Activated naive CD4-positive, alpha-beta T cell treated with anti-CD3 and anti-CD28 coated beads, Interleukin-2, amount 50 U/mL, for 72 hours (primary cell): ENCODE data around the gene FAM83F. TPM values are rescaled to one million over a fixed set of nuclear protein-coding genes. Genes with fewer than 3 reads are reported as not detected.
"Not testable (repeated sequence)": the region's sequence is repeated elsewhere in the genome, so short reads cannot be mapped to it uniquely, and the experiment has no call there.

ENCODE experiments used
- ATAC-seq, 2 donors: fragments of 150-1000 bp; cut with Tn5 transposase; 2 replicates each; pipeline ENCODE4 v1.10.0; 2021; ENCODE audit warnings: mild to moderate bottlenecking in 2 of 2, moderate library complexity in 2 of 2
- DNase-seq, 2 donors: peaks; one replicate each; pipeline ENCODE4 v3.0.0; 2021 to 2022; ENCODE audit warnings: low spot score in 2 of 2
- H3K27ac Mint-ChIP-seq, 2 donors: one replicate each; pipeline ENCODE4 v1.8.0; 2022; ENCODE audit warnings: mild to moderate bottlenecking in 2 of 2, mixed read lengths in 2 of 2
- H3K36me3 Mint-ChIP-seq, 2 donors: one replicate each; pipeline ENCODE4 v1.8.0; 2022; ENCODE audit warnings: mixed read lengths in 2 of 2
- H3K9me3 Mint-ChIP-seq, 2 donors: one replicate each; pipeline ENCODE4 v1.8.0; 2022; ENCODE audit warnings: mixed read lengths in 2 of 2
- total RNA-seq, 2 donors: library from RNA; stranded (reverse); gene quantifications; one replicate each; pipeline ENCODE4 v1.2.3, GENCODE V29; 2022

The FAM83F gene
- total RNA-seq, result 1 to 10 TPM; 1.1 TPM

DNA sequence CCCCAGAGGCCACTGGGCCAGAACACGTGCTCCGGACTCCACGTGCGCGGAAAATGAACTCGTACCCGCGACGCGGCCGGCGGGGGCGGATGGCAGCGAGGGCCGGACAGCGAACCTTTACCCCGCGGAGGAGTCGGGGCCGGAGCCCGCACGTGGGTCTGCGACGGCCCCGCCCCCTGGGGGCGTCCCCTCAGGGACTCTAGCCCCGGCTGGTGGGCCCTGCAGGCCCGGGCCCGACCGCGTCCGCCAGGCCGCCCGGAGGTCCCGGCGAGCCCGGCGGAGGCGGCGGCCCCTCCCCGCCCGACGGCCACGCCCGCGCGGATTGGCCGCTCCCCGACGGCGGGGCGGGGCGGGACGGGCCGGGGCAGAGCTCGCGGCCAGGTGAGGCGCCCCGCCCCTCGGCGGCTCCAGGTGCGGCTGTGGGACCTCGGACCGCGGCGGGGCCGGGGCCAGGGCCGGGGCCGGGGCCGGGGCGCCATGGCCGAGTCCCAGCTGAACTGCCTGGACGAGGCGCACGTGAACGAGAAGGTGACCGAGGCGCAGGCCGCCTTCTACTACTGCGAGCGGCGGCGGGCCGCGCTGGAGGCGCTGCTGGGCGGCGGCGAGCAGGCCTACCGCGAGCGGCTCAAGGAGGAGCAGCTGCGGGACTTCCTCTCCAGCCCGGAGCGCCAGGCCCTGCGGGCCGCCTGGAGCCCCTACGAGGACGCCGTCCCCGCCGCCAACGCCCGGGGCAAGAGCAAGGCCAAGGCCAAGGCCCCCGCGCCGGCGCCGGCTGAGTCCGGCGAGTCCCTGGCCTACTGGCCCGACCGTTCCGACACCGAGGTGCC lies at the start of gene FAM83F:
Gene FAM83F (plus strand): TSS at position 389 of the 827 bp plus-strand sequence. CDS start 89 bp downstream, at position 478.
- H3K27ac Mint-ChIP-seq, result peak within 1 kb of the TSS; percentile 3 to 19

DNA sequence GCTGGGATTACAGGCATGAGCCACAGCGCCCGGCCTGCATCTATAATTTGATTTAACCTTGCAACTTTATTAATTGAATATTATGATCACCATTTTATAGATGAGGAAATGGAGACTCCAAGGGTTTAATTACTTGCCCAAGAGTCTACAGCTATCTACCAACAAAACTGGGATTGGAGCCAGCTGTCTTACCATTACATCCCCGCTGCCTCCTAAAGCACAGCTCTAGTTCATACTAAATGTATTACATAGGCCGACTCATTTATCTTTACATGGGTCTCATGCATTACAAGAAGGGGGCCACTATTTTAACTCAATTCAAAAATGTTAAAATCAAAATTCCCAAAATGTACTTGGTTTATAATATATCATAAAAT lies 48.6 kb upstream of the FAM83F start:
- H3K27ac Mint-ChIP-seq, result no peak overlapping the region
- DNase-seq, result no peak
- peaks cover 6 to 9% of the 10 kb centered on the region in 2 donors for H3K9me3 Mint-ChIP-seq
- no peak for ATAC-seq
- H3K36me3 Mint-ChIP-seq, result peaks cover 25 to 40% of the 10 kb centered on the region in 2 donors

More for the DNA sequence above, at the start of gene FAM83F:
- peak; percentile 74 to 87 for ATAC-seq
- DNase-seq, result peak in 1 of 2 donors; percentile 51
- Mint-ChIP-seq H3K36me3 (no peaks in the 10 kb centered on the region), H3K9me3 (no peaks in the 10 kb centered on the region)

DNA sequence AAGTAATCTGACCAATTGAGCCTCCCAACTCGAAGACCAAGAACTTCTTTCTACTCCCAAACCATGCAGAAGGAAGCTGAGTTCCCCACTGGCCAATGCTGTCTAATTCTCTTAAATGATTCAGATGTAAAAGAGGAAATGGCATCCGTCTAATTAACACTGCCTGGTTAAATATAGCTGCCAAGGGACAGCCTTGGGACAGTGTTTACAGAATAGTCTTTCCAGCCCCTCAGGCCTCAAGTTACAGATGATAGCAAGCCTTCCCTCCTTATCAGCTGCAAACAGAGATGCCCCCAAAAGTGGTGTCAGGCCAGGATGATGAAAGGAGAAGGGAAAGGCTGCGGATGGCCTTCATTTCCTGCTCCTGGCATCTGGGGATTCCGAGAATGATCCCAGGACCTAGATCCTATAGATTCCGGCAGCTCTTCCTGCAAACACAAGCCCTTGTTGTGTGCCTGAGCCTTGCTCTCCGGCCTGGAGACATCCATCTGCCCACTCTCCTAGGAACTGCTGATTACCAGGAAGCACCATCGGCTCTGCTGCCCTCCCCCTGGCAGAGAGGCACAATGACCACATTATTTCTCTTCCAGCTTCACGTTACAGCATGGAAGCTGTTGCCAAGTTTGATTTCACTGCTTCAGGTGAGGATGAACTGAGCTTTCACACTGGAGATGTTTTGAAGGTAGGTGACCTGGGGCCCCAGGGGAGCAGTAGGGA lies 48.1 kb upstream of the FAM83F start:
- no peak for DNase-seq
- Mint-ChIP-seq H3K27ac (peak overlapping the region; percentile 80 to 82), H3K9me3 (peaks cover 6 to 12% of the 10 kb centered on the region in 2 donors), H3K36me3 (peaks cover 30 to 45% of the 10 kb centered on the region in 2 donors)
- no peak for ATAC-seq

DNA sequence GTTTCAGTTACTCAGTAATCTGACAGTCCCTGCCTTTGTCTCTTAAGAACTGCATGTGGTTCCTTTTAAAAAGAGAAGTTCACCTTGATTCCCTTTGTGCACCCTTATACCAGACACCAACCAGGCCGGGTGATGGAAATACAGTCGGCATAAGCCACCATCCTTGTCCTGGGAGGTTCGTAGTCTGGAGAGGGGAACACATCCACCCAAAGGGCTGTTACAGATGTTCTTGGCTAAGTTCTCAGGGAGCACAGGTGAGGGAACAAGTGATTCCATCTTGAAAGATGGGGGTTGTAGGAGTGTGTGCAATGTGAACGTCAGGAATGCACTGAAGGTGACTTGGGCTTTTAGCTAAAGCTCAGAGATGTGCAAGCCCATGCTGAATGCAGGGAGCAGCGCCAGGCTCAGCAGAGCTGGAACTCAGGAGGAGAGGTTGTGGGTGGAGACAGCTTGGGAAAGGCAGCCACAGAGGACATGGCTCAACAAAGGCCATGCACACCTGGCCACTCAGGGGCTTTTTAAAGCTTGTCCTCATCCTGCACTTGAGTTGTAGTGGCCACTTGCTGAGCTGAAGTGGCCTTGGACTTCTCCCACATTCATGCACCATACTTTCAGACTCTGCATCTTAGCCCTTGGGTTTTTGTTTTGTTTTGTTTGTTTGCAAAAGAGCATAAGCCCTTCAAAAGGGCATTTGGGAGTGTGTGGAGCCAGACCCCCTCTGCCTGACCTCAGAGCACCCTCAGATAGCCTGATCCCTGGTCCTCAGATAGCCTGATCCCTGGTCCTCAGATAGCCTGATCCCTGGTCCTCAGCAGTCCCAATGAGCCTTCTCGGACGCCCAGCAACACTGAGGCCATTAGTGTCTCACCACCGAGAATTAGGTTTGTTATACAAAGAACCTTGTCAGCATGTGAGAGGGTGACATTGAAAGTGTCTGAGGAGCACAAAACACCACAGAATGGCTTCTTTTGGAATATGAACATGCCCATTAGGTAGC lies 47.2 kb upstream of the FAM83F start:
- DNase-seq, result no peak
- ATAC-seq, result no peak
- Mint-ChIP-seq H3K36me3 (peaks cover 33 to 49% of the 10 kb centered on the region in 2 donors), H3K27ac (peak overlapping the region; percentile 80 to 82), H3K9me3 (peaks cover 6 to 12% of the 10 kb centered on the region in 2 donors)

DNA sequence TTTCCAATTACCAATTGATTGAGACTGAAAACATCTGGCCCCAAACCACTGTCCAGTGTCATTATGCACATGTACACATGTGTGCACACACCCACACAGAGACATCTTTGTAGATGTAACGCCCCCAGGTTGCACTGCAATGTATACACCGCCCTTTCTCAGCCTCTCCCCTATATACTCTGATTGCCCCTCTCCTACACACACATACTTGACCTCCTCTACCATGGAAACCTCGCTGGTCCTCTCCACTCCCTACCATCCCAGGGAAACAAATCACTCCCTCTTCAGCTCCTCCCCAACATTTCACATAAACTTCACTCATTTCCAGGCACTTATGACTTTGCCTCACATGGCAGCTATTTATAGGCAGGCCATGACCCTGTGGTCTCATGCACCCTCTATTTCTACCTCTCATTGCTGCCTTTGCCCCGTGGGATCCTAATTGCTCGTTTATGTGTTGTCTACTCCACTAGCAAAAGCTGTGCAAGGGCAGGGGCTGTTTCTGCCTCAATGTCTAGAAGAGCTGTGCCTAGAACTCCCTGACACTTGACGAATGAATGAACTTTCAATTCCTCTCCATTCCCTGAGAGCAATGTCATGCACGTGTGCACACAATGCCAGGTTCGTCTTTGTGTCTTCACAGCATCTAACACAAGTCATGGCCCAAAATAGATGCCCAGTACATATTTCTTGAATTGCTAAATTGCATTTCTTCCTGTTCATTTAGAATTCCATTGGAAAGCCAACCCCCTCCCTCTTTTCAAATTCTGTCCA lies 44.6 kb upstream of the FAM83F start:
- H3K9me3 Mint-ChIP-seq, result peaks cover 6 to 12% of the 10 kb centered on the region in 2 donors
- H3K27ac Mint-ChIP-seq, result peak overlapping the region; percentile 0 to 22
- ATAC-seq, result no peak
- H3K36me3 Mint-ChIP-seq, result peaks cover 49 to 63% of the 10 kb centered on the region in 2 donors
- DNase-seq, result no peak

DNA sequence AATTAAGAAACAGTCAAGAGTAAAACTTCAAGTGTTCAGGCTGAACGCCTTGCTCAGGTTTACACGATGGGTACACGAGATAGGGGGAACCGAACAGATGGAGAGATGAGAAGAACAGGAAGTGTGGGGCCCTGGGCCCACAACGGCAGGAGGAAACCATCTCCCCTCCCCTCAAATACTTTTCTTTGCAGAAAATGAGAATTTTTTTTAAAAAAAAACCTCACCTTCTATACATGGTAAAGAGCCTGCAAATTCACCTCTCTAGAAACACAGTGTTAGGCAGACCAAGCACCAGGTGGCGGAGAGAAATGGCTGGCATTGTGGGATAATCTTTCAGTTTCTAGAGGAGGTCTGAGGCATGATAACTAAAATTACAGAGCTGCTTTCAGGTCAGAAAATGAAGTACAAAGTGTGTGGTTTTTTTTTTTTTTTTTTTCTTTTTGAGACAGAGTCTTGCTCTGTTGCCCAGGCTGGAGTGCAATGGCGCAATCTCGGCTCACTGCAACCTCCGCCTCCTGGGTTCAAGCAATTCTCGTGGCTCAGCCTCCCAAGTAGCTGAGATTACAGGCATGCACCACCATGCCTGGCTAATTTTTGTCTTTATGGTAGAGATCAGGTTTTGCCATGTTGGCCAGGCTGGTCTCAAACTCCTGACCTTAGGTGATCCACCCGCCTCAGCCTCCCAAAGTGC lies 43.0 kb upstream of the FAM83F start:
- Mint-ChIP-seq H3K9me3 (peaks cover 6 to 12% of the 10 kb centered on the region in 2 donors), H3K27ac (peak overlapping the region; percentile 33 to 79), H3K36me3 (peaks cover 55 to 69% of the 10 kb centered on the region in 2 donors)
- peak; percentile 72 to 75 for ATAC-seq
- not testable (repeated sequence) for DNase-seq

DNA sequence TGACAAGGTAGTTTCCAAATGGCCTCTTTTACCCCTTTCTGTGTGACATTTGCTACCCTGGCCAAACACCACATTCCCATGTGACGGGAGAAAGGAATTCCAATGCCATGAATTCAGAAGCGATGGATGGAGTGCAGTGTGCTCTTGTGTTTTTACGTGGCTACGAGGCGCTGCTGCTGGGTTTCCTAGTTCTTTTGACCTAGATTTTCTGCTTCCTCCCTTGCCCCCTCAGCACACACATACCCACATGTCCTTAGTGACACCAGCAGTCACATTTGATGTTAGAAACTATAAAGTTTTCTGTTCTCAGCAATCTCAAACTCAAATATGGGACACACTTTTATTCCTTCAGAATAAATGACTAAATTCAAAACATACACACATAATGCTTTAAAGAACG lies 42.4 kb upstream of the FAM83F start:
- no peak for DNase-seq
- peaks cover 6 to 12% of the 10 kb centered on the region in 2 donors for H3K9me3 Mint-ChIP-seq
- no peak for ATAC-seq
- H3K27ac Mint-ChIP-seq, result peak overlapping the region; percentile 67 to 79
- H3K36me3 Mint-ChIP-seq, result peaks cover 55 to 75% of the 10 kb centered on the region in 2 donors

DNA sequence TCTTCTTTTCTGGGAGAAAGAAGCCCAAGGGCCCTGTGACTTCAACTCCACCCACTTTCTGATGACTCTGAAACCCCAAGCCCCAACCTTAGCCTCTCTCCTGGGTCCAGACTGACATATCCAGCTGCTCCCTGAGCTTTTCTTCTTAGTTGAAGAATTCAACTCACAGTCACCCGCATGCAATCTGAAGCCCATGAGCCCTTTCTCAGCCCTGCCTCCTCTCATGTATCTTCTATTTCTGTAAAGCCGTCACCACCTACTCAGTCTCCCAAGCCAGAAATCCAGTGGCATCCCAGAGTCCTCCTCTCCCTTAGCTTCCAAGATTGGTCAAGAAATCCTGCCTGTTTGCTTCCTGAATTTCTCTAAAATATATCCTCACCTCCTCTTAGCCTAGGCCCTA lies 41.7 kb upstream of the FAM83F start:
- ATAC-seq (no peak), DNase-seq (no peak)
- peaks cover 6 to 12% of the 10 kb centered on the region in 2 donors for H3K9me3 Mint-ChIP-seq
- H3K27ac Mint-ChIP-seq, result peak overlapping the region in 1 of 2 donors; percentile 79
- H3K36me3 Mint-ChIP-seq, result peaks cover 58 to 82% of the 10 kb centered on the region in 2 donors

DNA sequence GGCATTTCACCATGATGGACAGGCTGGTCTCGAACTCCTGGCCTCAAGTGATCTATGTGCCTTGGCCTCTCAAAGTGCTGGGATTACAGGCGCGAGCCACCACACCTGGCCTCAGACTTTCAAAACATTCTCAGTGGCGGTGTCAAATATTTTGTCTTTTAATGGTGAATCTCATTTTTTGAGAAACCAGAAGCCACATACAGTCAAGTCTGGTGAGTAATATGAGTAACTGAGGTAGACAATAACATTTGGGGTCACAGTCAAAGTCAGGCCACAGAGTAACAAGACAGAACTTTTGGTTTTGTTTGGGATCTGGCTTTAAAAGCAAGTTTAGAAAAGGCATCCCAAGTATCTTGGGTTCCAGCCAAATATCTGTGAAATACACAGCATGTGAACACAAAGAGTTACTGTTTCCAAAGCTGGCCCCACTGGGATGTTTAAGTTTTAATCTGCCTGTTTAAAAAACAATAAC lies 40.1 kb upstream of the FAM83F start:
- Mint-ChIP-seq H3K36me3 (peaks cover 63 to 83% of the 10 kb centered on the region in 2 donors), H3K27ac (peak overlapping the region; percentile 61 to 79), H3K9me3 (peaks cover 6 to 12% of the 10 kb centered on the region in 2 donors)
- DNase-seq (peak; percentile 40 to 65), ATAC-seq (peak; percentile 72 to 79)

DNA sequence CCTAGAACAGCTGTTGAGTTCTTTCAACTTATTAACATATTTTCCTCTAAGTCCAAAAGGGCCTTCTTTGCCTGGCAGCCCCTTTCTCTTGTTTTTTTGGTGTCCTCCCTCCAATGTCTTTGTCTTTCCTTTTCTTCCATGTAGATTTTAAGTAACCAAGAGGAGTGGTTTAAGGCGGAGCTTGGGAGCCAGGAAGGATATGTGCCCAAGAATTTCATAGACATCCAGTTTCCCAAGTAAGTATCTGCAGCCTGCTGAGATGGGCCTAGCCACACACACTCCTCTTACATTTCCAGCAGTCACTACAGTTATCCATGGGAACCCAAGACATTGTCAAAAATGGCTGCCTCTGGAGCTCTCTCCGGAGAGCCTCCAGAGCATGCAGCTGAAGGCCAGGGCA lies 39.1 kb upstream of the FAM83F start:
- Mint-ChIP-seq H3K27ac (no peak overlapping the region), H3K9me3 (peaks cover 0 to 8% of the 10 kb centered on the region in 2 donors), H3K36me3 (peaks cover 63 to 86% of the 10 kb centered on the region in 2 donors)
- ATAC-seq, result no peak
- DNase-seq, result no peak

DNA sequence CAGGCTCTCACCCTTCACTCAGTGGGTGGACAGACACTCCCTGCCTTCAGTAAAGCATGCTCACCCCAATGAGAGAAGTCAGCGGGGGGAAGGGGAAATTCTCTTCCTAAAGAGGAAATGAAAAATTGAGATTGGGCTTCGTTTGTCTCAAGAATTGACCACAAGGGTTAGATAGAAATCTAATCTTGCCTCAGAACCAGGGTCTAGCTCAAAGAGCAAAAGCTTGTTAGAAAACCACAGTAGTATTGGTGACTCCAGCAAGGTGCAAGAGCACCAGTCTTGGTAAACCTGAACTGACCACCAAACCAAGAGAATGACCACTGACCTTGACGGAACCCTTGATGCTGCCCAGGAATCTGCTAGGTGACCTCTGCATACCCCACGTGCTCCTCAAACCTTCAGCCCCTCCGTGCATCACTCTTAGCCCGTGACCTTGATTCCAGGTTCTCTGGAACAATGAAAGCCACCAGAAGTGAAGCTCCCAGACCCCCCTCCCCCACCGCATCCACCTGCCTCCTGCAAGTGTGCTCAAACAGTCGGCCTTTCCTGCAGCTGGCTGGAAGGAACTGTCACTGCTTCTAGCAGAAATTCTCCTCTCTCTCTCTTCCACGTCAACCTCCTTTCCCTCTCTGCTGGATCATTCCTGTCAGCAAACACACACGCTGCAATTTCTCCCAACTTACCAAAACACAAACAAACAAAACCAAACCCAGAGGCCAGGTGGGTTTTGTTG lies 37.7 kb upstream of the FAM83F start:
- Mint-ChIP-seq H3K27ac (peak overlapping the region in 1 of 2 donors; percentile 73), H3K36me3 (peaks cover 59 to 87% of the 10 kb centered on the region in 2 donors), H3K9me3 (no peaks in the 10 kb centered on the region)
- ATAC-seq (no peak), DNase-seq (no peak)

DNA sequence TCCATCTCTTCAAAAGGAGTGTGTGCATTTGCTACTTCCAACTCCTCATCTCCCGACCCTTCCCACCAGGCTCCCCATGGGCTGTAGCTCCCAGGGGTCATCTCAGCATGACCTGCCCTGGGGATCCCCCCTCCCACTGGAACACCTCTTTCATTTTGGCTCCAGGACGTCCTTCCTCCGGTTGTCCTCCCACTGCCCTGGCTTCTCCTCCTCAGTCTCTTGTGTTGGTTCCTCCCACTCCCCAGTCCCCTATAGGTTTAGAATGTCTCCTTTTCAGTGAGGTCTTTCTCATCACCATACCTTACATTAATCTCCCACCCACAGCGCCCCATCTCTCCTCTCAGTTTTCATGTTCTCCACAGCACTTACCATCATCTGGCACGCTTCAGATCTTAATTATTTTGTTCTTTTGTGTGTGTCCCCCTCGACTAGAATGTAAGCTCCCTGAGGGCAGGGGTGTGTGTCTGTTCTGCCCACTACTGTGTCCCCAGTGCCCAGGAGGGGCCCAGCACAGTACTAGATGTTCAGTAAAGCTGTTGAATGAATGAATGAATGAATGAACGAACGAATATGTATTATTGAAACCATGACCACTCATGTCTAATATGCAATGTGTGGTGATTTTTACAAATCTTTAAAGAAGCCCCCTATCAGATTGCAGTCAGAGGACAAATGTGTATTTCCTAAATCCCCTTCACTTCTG lies 36.6 kb upstream of the FAM83F start:
- Mint-ChIP-seq H3K9me3 (no peaks in the 10 kb centered on the region), H3K36me3 (peaks cover 50 to 83% of the 10 kb centered on the region in 2 donors), H3K27ac (peak overlapping the region in 1 of 2 donors; percentile 73)
- ATAC-seq, result no peak
- DNase-seq, result no peak

DNA sequence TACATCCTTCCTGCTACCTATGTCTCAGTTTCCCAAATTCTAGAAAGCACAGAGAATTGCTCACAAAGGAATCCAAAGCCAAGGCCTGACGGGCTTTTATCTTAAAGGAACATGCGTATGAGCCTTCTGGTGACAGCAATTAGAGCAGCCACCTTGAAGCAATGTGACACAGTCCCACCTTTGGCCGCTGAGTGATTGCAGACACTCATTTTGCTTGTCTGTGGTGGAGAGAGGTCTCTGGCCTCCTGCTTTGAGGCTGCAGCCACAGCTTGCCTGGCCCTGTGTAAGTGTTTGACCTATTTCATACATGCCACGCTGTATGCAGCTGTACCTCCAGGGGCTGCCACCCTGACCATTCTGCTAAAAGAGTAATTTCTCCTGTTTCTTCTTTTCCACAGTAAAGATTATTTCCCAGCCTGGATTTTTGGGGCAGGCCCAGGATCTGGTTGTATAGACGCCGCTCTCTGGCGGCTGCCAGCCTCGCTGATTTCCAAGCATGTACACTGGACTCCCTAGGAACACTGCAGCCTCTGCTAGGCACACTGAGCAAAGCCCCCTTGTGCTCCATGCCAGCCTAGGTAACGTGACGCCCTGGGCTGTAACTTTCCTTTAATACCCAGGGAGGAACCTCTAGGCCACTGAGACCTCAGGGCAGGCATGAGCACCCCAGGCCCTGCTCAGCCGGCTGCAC lies 35.7 kb upstream of the FAM83F start:
- Mint-ChIP-seq H3K9me3 (no peaks in the 10 kb centered on the region), H3K27ac (peak overlapping the region in 1 of 2 donors; percentile 61), H3K36me3 (peaks cover 41 to 80% of the 10 kb centered on the region in 2 donors)
- ATAC-seq, result no peak
- no peak for DNase-seq
